HEK293 (cell line): ENCODE data around the gene CASZ1.

Source experiments
- CTCF ChIA-PET: fragments of 350-600 bp; formaldehyde crosslinking; extraction: SDS; loops from one replicate; lab custom pipeline; 2021; ENCODE audit warnings: antibody characterized with exemption; lab: Yijun Ruan, JAX
- POLR2A ChIA-PET: fragments of 300-600 bp; formaldehyde crosslinking; extraction: SDS; loops from one replicate; lab custom pipeline; 2020; ENCODE audit warnings: antibody characterized with exemption, inconsistent platforms; lab: Yijun Ruan, JAX
- H3K27ac ChIP-seq: fragments of 200-500 bp; sonication (Bioruptor generic); 2 replicates; pipeline ENCODE4 v1.5.1; 2014; ENCODE audit warnings: low read depth, low read length, control low read depth, inconsistent platforms; ENCODE audit errors: extremely low read depth
- H3K36me3 ChIP-seq, 2 experiments: fragments of 200-500 bp in 1 of 2; sonication (Bioruptor generic) in 1 of 2; 1 replicate in 1 of 2; 2 replicates in 1 of 2; pipeline ENCODE4 v1.5.1; 2014 to 2017; ENCODE audit warnings: inconsistent platforms in 2 of 2, low read length in 2 of 2; ENCODE audit not compliant: control insufficient read depth in 2 of 2, insufficient read depth in 1 of 2
- H3K4me1 ChIP-seq: fragments of 200-500 bp; sonication (Bioruptor generic); 2 replicates; pipeline ENCODE4 v1.5.1; 2014; ENCODE audit warnings: mild to moderate bottlenecking, low read length, inconsistent platforms; ENCODE audit not compliant: control insufficient read depth, insufficient read depth
- H3K4me3 ChIP-seq: 2 replicates; pipeline ENCODE4 v1.5.1; 2011; ENCODE audit warnings: low read depth, mild to moderate bottlenecking, control low read depth, low read length, moderate library complexity
- H3K9me3 ChIP-seq: fragments of 200-500 bp; sonication (Bioruptor generic); 2 replicates; pipeline ENCODE4 v1.5.1; 2014; ENCODE audit warnings: low read depth, low read length, inconsistent platforms; ENCODE audit not compliant: control insufficient read depth, insufficient read depth
- EGR2 ChIP-seq: fragments of 450-650 bp; formaldehyde crosslinking; IDR thresholded peaks from 2 replicates; pipeline ENCODE4 v1.5.1; 2016; ENCODE audit warnings: low read depth, missing biosample characterization, missing genetic modification characterization
- FEZF1 ChIP-seq: fragments of 450-650 bp; formaldehyde crosslinking; IDR thresholded peaks from 2 replicates; pipeline ENCODE4 v1.5.1; 2016; ENCODE audit warnings: missing biosample characterization, missing genetic modification characterization
- OVOL3 ChIP-seq: fragments of 450-650 bp; formaldehyde crosslinking; IDR thresholded peaks from 2 replicates; pipeline ENCODE4 v1.5.1; 2016; ENCODE audit warnings: missing biosample characterization, missing genetic modification characterization
- SP2 ChIP-seq: fragments of 450-650 bp; formaldehyde crosslinking; IDR thresholded peaks from 2 replicates; pipeline ENCODE4 v1.5.1; 2016; ENCODE audit warnings: missing biosample characterization, missing genetic modification characterization
- YY1 ChIP-seq: fragments of 450-650 bp; formaldehyde crosslinking; IDR thresholded peaks from 2 replicates; pipeline ENCODE4 v1.5.1; 2018; ENCODE audit warnings: missing biosample characterization, missing genetic modification characterization
- ZBTB1 ChIP-seq: fragments of 450-650 bp; formaldehyde crosslinking; IDR thresholded peaks from 2 replicates; pipeline ENCODE4 v1.5.1; 2016; ENCODE audit warnings: missing biosample characterization, missing genetic modification characterization
- ZBTB8A ChIP-seq: fragments of 450-650 bp; formaldehyde crosslinking; IDR thresholded peaks from 2 replicates; pipeline ENCODE4 v1.5.1; 2016; ENCODE audit warnings: missing biosample characterization, missing genetic modification characterization
- ZFHX2 ChIP-seq: fragments of 450-650 bp; formaldehyde crosslinking; conservative IDR thresholded peaks from 2 replicates; pipeline ENCODE4 v1.5.1; 2016; ENCODE audit warnings: missing biosample characterization, missing genetic modification characterization
- ZFP41 ChIP-seq: fragments of 450-650 bp; formaldehyde crosslinking; IDR thresholded peaks from 2 replicates; pipeline ENCODE4 v1.5.1; 2016; ENCODE audit warnings: missing biosample characterization, missing genetic modification characterization, borderline replicate concordance
- ZIC2 ChIP-seq: fragments of 450-650 bp; formaldehyde crosslinking; IDR thresholded peaks from 2 replicates; pipeline ENCODE4 v1.5.1; 2016; ENCODE audit warnings: missing biosample characterization, missing genetic modification characterization
- ZNF132 ChIP-seq: fragments of 450-650 bp; formaldehyde crosslinking; IDR thresholded peaks from 2 replicates; pipeline ENCODE4 v1.5.1; 2017; ENCODE audit warnings: missing biosample characterization, missing genetic modification characterization, borderline replicate concordance
- ZNF155 ChIP-seq: fragments of 450-650 bp; formaldehyde crosslinking; IDR thresholded peaks from 2 replicates; pipeline ENCODE4 v1.5.1; 2016; ENCODE audit warnings: missing biosample characterization, missing genetic modification characterization
- ZNF211 ChIP-seq: fragments of 450-650 bp; formaldehyde crosslinking; IDR thresholded peaks from 2 replicates; pipeline ENCODE4 v1.5.1; 2016; ENCODE audit warnings: low read depth, missing biosample characterization, missing genetic modification characterization
- ZNF530 ChIP-seq: fragments of 450-650 bp; formaldehyde crosslinking; IDR thresholded peaks from 2 replicates; pipeline ENCODE4 v1.5.1; 2016; ENCODE audit warnings: low read depth, missing biosample characterization, missing genetic modification characterization
- ZNF610 ChIP-seq: fragments of 450-650 bp; formaldehyde crosslinking; IDR thresholded peaks from 2 replicates; pipeline ENCODE4 v1.5.1; 2016; ENCODE audit warnings: missing biosample characterization, missing genetic modification characterization, borderline replicate concordance
- ZNF654 ChIP-seq: fragments of 450-650 bp; formaldehyde crosslinking; IDR thresholded peaks from 2 replicates; pipeline ENCODE4 v1.5.1; 2016; ENCODE audit warnings: low read depth, missing biosample characterization, missing genetic modification characterization
- ZNF658 ChIP-seq: fragments of 450-650 bp; formaldehyde crosslinking; IDR thresholded peaks from 2 replicates; pipeline ENCODE4; 2016; ENCODE audit warnings: missing biosample characterization, missing genetic modification characterization
- ZSCAN18 ChIP-seq: fragments of 450-650 bp; formaldehyde crosslinking; IDR thresholded peaks from 2 replicates; pipeline ENCODE4 v1.5.1; 2016; ENCODE audit warnings: missing biosample characterization, missing genetic modification characterization
- TF ChIP-seq, protein P1 (sequence below): fragments of 450-650 bp; formaldehyde crosslinking; IDR thresholded peaks from 2 replicates; pipeline ENCODE4 v1.5.1; 2016; ENCODE audit warnings: missing biosample characterization, missing genetic modification characterization, borderline replicate concordance
- TF ChIP-seq, protein P2 (sequence below): fragments of 450-650 bp; formaldehyde crosslinking; IDR thresholded peaks from 2 replicates; pipeline ENCODE4 v1.5.1; 2016; ENCODE audit warnings: missing biosample characterization, missing genetic modification characterization

Gene CASZ1

DNA sequence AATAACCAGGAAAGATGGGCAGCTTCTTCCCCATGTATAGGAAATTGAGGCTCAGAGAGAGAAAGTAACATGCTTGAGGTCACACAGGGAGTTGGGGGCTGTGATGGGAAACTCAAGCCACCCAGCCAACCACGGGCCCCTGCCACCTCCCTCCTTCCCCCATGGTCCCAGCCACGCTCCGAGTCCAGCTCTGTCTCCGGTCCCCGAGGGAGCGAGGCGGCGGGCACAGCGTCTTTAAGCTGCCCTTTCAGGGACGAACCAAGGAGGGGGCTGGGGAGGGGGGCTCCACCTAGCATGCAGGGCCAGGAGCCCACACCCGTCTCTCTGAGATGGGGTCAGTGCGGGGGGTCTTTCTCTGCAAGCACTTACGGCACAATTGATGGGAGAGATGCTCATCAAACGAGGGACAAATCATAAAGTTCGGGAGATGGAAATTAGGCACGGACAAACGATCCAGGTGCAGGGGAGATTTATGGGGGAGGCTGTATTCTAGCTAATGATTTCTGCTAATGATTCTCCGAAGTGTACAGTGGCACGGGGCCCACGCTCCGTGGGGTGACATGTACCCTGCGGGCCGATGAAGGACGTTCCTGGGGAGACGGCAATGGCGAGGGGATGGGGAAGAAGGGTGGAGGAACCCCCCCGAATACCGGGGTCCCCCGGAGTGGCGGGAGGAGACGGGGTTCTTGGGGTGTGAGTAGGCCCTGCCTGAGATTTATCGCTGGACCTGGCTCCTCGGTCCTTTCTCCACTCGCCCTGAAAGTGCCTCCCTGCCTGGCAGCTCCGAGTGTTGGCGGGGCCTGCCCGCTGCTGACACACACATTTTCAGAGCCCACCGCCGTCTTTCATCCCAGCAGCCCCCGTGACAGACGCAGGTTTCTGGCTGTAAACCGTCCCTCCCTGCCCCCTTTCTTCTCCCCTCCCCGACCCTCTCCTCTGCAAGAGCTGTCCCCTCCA lies 31.2 kb upstream of the CASZ1 start:
- 0 out of 2 replicates have a peak, but pooled peaks cover 2% of the 10 kb centered on the region for H3K4me1 ChIP-seq
- H3K4me3 ChIP-seq = no peak overlapping the region
- ChIA-PET POLR2A (interaction anchor here (0.6 kb wide), 1 partner anchor 366 kb away, joined by 3 read pairs; no protein-coding TSS in a partner anchor), CTCF (interaction anchor here (0.6 kb wide), 1 partner anchor 33 kb away, joined by 3 read pairs; no protein-coding TSS in a partner anchor)
- no peak overlapping the region for H3K27ac ChIP-seq
- H3K9me3 ChIP-seq = no peaks in the 10 kb centered on the region
- H3K36me3 ChIP-seq = no peaks in the 10 kb centered on the region
- TF ChIP-seq, protein P1, sequence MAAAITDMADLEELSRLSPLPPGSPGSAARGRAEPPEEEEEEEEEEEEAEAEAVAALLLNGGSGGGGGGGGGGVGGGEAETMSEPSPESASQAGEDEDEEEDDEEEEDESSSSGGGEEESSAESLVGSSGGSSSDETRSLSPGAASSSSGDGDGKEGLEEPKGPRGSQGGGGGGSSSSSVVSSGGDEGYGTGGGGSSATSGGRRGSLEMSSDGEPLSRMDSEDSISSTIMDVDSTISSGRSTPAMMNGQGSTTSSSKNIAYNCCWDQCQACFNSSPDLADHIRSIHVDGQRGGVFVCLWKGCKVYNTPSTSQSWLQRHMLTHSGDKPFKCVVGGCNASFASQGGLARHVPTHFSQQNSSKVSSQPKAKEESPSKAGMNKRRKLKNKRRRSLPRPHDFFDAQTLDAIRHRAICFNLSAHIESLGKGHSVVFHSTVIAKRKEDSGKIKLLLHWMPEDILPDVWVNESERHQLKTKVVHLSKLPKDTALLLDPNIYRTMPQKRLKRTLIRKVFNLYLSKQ (tag by site-specific recombination) = no peak
- no peak for TF ChIP-seq ZNF155 (tag by site-specific recombination)
- no peak for TF ChIP-seq YY1 (tag by site-specific recombination)
- no peak for TF ChIP-seq ZBTB1
- no peak for TF ChIP-seq OVOL3 (tag by site-specific recombination)
- no peak for TF ChIP-seq ZNF132 (tag by site-specific recombination)
- TF ChIP-seq FEZF1 (tag by site-specific recombination) = no peak
- no peak for TF ChIP-seq ZFP41 (tag by site-specific recombination)
- TF ChIP-seq ZNF211 (tag by site-specific recombination) = no peak
- TF ChIP-seq ZSCAN18 (tag by site-specific recombination) = no peak
- TF ChIP-seq, protein P2, sequence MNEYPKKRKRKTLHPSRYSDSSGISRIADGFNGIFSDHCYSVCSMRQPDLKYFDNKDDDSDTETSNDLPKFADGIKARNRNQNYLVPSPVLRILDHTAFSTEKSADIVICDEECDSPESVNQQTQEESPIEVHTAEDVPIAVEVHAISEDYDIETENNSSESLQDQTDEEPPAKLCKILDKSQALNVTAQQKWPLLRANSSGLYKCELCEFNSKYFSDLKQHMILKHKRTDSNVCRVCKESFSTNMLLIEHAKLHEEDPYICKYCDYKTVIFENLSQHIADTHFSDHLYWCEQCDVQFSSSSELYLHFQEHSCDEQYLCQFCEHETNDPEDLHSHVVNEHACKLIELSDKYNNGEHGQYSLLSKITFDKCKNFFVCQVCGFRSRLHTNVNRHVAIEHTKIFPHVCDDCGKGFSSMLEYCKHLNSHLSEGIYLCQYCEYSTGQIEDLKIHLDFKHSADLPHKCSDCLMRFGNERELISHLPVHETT (tag by site-specific recombination) = no peak
- TF ChIP-seq ZNF658 = no peak
- no peak for TF ChIP-seq ZNF654 (tag by site-specific recombination)

DNA sequence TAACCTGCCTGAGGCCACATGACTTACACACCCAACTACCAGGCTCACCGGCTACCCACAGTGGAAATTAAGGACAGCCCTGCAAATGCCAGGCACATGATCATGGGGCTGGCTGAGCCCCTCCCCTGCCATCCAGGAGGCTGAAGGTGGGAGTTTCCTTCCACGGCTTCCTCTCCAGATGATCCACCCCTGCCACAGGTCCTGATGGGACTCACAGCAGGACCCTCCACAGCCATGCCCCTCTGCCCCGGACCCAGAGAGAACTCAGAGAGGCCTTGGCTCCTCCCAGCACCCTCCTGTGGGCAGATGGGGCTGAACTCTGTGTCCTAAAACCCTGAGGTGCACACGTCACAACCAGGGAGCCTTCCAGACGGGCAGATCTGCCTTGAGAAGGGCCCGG lies 29.1 kb upstream of the CASZ1 start:
- no peaks in the 10 kb centered on the region for H3K9me3 ChIP-seq
- CTCF ChIA-PET = interaction anchor here (0.6 kb wide), 1 partner anchor 16 kb away, joined by 3 read pairs; no protein-coding TSS in a partner anchor
- H3K4me1 ChIP-seq = 0 out of 2 replicates have a peak, but pooled peaks cover 2% of the 10 kb centered on the region
- TF ChIP-seq EGR2 (tag by site-specific recombination) = peak; percentile 14; the same call in 1 of the 2 replicates
- 0 out of 2 replicates have a peak, but pooled peaks have one; percentile 17 for TF ChIP-seq ZBTB8A (tag by site-specific recombination)
- peak; percentile 35 for TF ChIP-seq ZFHX2
- no peak for TF ChIP-seq ZNF530 (tag by site-specific recombination)
- peak; percentile 21 for TF ChIP-seq SP2
- TF ChIP-seq ZIC2 (tag by site-specific recombination) = peak; percentile 56
- TF ChIP-seq ZNF610 (tag by site-specific recombination) = no peak
- H3K4me3 ChIP-seq = no peak overlapping the region
- POLR2A ChIA-PET = no interaction called here
- H3K27ac ChIP-seq = no peak overlapping the region
- no peaks in the 10 kb centered on the region for H3K36me3 ChIP-seq
